Measurements from ENCODE around the gene SPTBN1. TPM values are rescaled to one million over a fixed set of nuclear protein-coding genes. Genes with fewer than 3 reads are reported as not detected.

Gene SPTBN1
- total and polyA plus RNA-seq, 2 of the 13 experiments (the other 11 are each of a cell fraction or from before 2014, with no cell fraction given), result 123 to 299 TPM

- TF ChIP-seq NR1H2 (CRISPR knock-in tag; IDR thresholded peaks at IDR 0.05; ENCODE audit: borderline replicate concordance, low read depth) (no peak), ZNF441 (CRISPR knock-in tag; IDR thresholded peaks at IDR 0.05; ENCODE audit: borderline replicate concordance) (no peak; the same call in 1 of the 2 replicates), HNRNPH1 (optimal IDR thresholded peaks at IDR 0.05; ENCODE audit: low read depth, low read length) (no peak), ZNF766 (CRISPR knock-in tag; IDR thresholded peaks at IDR 0.05; ENCODE audit: borderline replicate concordance) (no peak), ATAD3A (CRISPR knock-in tag; IDR thresholded peaks at IDR 0.05) (no peak), ZNF720 (CRISPR knock-in tag; IDR thresholded peaks at IDR 0.05) (no peak), ZBTB7A (CRISPR knock-in tag; IDR thresholded peaks at IDR 0.05) (no peak), ZNF672 (CRISPR knock-in tag; IDR thresholded peaks at IDR 0.05) (no peak), RBM22 (optimal IDR thresholded peaks at IDR 0.05; ENCODE audit: low read length) (peak; percentile 90), CBX5 (CRISPR knock-in tag; IDR thresholded peaks at IDR 0.05; ENCODE audit: borderline replicate concordance) (no peak), ZNF564 (CRISPR knock-in tag; IDR thresholded peaks at IDR 0.05) (no peak), MAFK (conservative IDR thresholded peaks at IDR 0.05 in 1 of 2, IDR thresholded peaks at IDR 0.05 in 1 of 2; ENCODE audit: low read length in 2 of 2) (no peak), YEATS4 (CRISPR knock-in tag; IDR thresholded peaks at IDR 0.05; ENCODE audit: borderline replicate concordance) (no peak; the same call in 1 of the 2 replicates), ZNF225 (CRISPR knock-in tag; IDR thresholded peaks at IDR 0.05) (no peak), SOX13 (IDR thresholded peaks at IDR 0.05) (peak; percentile 79), SOX13 (CRISPR knock-in tag; conservative IDR thresholded peaks at IDR 0.05 in 1 of 2, IDR thresholded peaks at IDR 0.05 in 1 of 2) (peak in 1 of 2 experiments; percentile 97; a peak in 2 of 4 replicates), HBP1 (CRISPR knock-in tag; IDR thresholded peaks at IDR 0.05; ENCODE audit: low read depth) (peak; percentile 73), ATF7 (IDR thresholded peaks at IDR 0.05) (peak; percentile 45; the same call in 1 of the 2 replicates), ATF7 (CRISPR knock-in tag; IDR thresholded peaks at IDR 0.05) (peak; percentile 52; the same call in 1 of the 2 replicates), ZNF577 (CRISPR knock-in tag; IDR thresholded peaks at IDR 0.05; ENCODE audit: borderline replicate concordance, low read depth) (no peak)
- TF ChIP-seq, protein P1, sequence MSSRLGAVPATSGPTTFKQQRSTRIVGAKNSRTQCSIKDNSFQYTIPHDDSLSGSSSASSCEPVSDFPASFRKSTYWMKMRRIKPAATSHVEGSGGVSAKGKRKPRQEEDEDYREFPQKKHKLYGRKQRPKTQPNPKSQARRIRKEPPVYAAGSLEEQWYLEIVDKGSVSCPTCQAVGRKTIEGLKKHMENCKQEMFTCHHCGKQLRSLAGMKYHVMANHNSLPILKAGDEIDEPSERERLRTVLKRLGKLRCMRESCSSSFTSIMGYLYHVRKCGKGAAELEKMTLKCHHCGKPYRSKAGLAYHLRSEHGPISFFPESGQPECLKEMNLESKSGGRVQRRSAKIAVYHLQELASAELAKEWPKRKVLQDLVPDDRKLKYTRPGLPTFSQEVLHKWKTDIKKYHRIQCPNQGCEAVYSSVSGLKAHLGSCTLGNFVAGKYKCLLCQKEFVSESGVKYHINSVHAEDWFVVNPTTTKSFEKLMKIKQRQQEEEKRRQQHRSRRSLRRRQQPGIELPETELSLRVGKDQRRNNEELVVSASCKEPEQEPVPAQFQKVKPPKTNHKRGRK (CRISPR knock-in tag; IDR thresholded peaks at IDR 0.05), result no peak
- TF ChIP-seq, protein P2, sequence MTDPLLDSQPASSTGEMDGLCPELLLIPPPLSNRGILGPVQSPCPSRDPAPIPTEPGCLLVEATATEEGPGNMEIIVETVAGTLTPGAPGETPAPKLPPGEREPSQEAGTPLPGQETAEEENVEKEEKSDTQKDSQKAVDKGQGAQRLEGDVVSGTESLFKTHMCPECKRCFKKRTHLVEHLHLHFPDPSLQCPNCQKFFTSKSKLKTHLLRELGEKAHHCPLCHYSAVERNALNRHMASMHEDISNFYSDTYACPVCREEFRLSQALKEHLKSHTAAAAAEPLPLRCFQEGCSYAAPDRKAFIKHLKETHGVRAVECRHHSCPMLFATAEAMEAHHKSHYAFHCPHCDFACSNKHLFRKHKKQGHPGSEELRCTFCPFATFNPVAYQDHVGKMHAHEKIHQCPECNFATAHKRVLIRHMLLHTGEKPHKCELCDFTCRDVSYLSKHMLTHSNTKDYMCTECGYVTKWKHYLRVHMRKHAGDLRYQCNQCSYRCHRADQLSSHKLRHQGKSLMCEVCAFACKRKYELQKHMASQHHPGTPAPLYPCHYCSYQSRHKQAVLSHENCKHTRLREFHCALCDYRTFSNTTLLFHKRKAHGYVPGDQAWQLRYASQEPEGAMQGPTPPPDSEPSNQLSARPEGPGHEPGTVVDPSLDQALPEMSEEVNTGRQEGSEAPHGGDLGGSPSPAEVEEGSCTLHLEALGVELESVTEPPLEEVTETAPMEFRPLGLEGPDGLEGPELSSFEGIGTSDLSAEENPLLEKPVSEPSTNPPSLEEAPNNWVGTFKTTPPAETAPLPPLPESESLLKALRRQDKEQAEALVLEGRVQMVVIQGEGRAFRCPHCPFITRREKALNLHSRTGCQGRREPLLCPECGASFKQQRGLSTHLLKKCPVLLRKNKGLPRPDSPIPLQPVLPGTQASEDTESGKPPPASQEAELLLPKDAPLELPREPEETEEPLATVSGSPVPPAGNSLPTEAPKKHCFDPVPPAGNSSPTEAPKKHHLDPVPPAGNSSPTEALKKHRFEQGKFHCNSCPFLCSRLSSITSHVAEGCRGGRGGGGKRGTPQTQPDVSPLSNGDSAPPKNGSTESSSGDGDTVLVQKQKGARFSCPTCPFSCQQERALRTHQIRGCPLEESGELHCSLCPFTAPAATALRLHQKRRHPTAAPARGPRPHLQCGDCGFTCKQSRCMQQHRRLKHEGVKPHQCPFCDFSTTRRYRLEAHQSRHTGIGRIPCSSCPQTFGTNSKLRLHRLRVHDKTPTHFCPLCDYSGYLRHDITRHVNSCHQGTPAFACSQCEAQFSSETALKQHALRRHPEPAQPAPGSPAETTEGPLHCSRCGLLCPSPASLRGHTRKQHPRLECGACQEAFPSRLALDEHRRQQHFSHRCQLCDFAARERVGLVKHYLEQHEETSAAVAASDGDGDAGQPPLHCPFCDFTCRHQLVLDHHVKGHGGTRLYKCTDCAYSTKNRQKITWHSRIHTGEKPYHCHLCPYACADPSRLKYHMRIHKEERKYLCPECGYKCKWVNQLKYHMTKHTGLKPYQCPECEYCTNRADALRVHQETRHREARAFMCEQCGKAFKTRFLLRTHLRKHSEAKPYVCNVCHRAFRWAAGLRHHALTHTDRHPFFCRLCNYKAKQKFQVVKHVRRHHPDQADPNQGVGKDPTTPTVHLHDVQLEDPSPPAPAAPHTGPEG (CRISPR knock-in tag; IDR thresholded peaks at IDR 0.05), result no peak
Measured at GRCh38 chr2:54574107-54574859, 118.2 kb downstream of the SPTBN1 start (continued).
